GM21526 (cell line): ENCODE measurements around the gene AATF.

Experiments used
- ATAC-seq: cut with Tn5 transposase; IDR thresholded peaks from one replicate; pipeline ENCODE4 v1.9.1; 2021; ENCODE audit warnings: moderate library complexity; ENCODE audit not compliant: unreplicated experiment, low FRiP score

The AATF gene

DNA sequence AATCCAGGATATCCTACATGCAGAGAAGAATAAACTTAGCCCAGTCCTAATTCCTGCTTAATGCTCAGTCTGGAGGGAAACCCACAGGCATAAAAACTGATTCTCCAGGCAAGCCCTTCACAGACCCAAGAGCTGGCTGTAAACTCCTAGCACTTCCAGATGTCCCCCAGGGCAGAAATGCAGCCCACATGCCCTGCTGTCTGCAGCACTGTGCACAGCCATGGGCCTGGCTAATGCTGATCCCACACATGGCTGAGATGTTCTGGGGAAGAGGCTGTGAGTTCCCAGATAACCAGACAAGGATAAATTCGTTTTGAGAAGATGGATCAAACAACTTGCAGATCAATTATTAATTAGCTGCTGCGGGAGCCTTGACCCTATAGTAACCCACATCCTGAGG is 148.4 kb downstream of the AATF start:
- ATAC-seq: no peak

DNA sequence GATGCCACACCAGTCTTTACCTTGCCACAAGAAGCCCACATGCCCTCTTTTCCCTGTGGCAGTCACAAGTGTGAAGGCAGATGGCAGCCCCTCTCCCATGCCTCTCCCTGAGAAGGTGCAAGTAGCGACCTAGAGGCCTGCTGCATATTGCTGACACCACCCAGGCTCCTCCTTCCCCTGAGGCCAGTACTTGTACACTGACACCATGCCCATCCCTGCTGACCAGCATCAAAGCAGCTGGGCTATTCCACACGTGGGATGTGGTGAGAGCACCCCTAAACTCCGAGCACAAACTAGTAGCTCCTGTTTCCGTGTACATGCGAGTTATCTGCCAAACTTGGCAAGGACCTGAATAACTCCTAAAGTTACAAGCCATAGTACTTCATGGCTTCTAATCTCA is 149.4 kb downstream of the AATF start:
- ATAC-seq: no peak

DNA sequence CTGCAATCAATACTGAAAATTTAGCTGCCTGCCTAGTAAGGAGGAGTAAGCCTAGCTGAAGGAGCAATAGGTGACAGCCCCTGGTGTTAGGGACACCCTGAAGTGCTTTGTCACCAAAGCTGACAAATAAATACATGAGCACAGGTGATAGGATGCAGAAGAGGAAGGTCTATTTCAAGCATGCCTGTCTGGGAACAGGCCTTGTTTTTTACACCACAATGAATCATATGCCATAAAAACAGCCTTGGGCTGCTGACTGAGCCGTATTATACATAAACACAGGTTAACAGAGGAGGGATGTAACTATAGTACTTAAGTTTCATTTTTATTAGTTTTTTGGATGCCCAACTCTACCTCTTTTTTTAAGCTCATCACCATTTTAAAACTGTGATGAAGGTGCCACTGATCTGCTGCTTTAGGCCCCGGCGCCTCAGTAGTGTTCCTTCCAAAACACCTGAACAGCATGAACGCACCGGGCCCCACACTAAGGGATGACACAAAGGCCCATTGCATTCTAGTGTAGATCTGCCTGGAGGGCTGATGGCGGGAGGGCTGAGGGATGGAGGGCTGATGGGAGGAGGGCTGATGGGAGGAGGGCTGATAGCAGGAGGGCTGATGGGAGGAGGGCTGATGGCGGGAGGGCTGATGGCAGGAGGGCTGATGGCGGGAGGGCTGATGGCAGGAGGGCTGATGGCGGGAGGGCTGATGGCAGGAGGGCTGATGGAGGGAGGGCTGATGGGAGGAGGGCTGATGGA is 150.3 kb downstream of the AATF start:
- no peak for ATAC-seq

DNA sequence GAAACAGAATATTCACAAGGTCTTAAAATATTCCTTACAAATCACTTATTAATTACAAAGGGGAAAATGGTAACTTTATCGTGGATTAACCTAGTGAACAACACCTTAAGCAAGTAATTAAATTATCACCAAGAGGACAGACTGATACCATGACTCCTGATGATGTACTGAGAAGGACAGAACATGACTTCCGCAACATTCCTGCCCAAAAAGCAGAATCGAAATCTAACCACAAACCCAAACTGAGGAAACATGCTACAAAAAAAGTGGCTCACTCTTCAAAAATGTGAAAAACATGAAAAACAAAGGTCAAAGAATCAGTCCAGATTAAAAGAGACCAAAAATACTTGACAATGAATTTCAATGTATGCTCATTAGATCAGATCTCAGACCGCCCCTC is 151.5 kb downstream of the AATF start:
- ATAC-seq: no peak

DNA sequence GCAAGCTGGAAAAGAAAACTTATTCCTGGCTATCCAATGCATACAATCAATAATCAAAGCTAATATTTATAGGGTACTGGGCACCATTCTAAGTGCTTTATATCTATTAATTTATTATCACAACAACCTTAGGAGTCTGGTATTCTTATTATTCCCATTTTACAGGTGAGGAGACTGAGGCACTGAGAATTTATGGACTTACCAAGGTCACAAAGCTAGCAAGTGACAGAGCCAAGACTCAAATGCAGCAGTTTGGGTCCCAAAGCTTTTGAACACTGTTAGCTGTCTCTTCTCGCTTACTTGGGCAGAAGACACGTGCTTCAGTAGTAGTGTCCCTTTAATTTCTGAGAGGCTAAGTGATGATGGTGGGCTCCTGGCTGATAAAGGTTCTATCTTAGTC is 152.6 kb downstream of the AATF start:
- no peak for ATAC-seq

DNA sequence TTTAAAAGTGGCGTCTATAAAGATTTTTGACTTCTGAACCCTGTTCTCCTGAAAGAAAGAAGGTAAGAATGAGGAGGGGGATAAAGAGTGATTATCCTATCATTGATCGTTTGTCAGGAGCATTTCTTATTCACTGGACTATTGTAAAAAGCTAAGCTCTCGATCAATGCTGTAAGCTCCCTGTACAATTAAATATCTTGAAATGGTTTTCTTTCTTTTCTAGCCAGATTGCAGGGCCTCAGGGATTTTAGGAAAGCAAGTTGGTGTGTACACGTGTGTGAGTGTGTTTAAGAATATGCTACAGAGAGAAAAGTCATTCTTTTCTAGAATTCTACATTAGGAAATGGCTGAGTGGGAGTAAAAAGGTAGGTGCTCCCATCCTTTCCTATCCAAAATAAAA is 154.5 kb downstream of the AATF start:
- no peak for ATAC-seq

DNA sequence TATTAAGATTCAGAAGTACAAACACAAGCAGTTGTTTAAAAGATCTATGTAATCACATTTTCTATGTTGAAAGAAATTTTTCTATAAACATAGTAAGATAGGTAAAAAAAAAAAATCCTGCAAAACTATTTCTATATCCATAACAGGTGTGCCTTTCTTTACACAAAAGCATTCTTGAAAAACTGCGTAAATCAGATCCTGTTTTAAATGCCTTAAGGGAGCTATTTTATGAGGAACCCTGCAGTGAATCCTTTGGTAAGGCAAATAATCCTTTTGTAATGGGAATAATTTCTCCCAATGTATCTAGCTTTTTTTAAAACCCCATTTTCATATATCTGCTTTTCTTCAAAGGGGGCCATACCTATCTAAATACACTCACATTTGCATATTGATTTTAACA is 157.3 kb downstream of the AATF start:
- no peak for ATAC-seq
